Liver (tissue), 9 donors: ENCODE measurements around the gene CPA5. TPM values are rescaled to one million over a fixed set of nuclear protein-coding genes. Genes with fewer than 3 reads are reported as not detected.

ENCODE experiments used
- DNase-seq: peaks from one replicate; pipeline ENCODE4 v3.0.0-alpha.2; 2017; ENCODE audit warnings: low spot score
- H3K27ac ChIP-seq, 2 donors: one replicate each; pipeline ENCODE4 v1.7.0; 2013; ENCODE audit warnings: inconsistent platforms in 2 of 2, low read length in 2 of 2, control low read depth in 1 of 2, low read depth in 1 of 2, mild to moderate bottlenecking in 1 of 2
- H3K27me3 ChIP-seq, 4 donors: one replicate each; pipeline versions ENCODE4 v1.6.1 to v1.7.0; 2013; ENCODE audit warnings: low read length in 3 of 4, inconsistent platforms in 1 of 4, mild to moderate bottlenecking in 1 of 4, moderate library complexity in 1 of 4; ENCODE audit not compliant: control insufficient read depth in 4 of 4, insufficient read depth in 4 of 4
- H3K36me3 ChIP-seq, 4 donors: one replicate each; pipeline versions ENCODE4 v1.6.1 to v1.7.0; 2013; ENCODE audit warnings: low read length in 3 of 4, mild to moderate bottlenecking in 3 of 4, low read depth in 1 of 4, moderate library complexity in 1 of 4; ENCODE audit not compliant: control insufficient read depth in 4 of 4, insufficient read depth in 3 of 4
- H3K4me1 ChIP-seq, 4 donors: one replicate each; pipeline versions ENCODE4 v1.6.1 to v1.7.0; 2013; ENCODE audit warnings: low read length in 3 of 4, mild to moderate bottlenecking in 3 of 4, moderate library complexity in 1 of 4; ENCODE audit not compliant: control insufficient read depth in 4 of 4, insufficient read depth in 4 of 4
- H3K4me3 ChIP-seq, 3 donors: one replicate each; pipeline versions ENCODE4 v1.6.1 to v1.7.0; 2013; ENCODE audit warnings: low read length in 3 of 3, control low read depth in 1 of 3, low read depth in 1 of 3, mild to moderate bottlenecking in 1 of 3
- H3K9ac ChIP-seq, 2 donors: one replicate each; pipeline ENCODE4 v1.7.0; 2013; ENCODE audit warnings: low read length in 2 of 2, mild to moderate bottlenecking in 2 of 2, moderate library complexity in 2 of 2, control low read depth in 1 of 2, low read depth in 1 of 2
- H3K9me3 ChIP-seq, 4 donors: one replicate each; pipeline versions ENCODE4 v1.6.1 to v1.7.0; 2013; ENCODE audit warnings: low read length in 3 of 4; ENCODE audit not compliant: control insufficient read depth in 4 of 4
- EGR1 ChIP-seq, 2 donors: IDR thresholded peaks; 2 replicates each; pipeline ENCODE4 v1.6.1; 2016 to 2018; ENCODE audit warnings: antibody characterized with exemption in 2 of 2, low read depth in 2 of 2
- FOXA2 ChIP-seq: IDR thresholded peaks from 2 replicates; pipeline ENCODE4 v1.6.1; 2016; ENCODE audit warnings: antibody characterized with exemption
- HNF4A ChIP-seq, 2 donors: conservative IDR thresholded peaks; 2 replicates each; pipeline ENCODE4 v1.6.1; 2016; ENCODE audit warnings: antibody characterized with exemption in 2 of 2, mild to moderate bottlenecking in 2 of 2
- HNF4G ChIP-seq: IDR thresholded peaks from 2 replicates; pipeline ENCODE4 v1.6.1; 2016; ENCODE audit warnings: antibody characterized with exemption
- JUND ChIP-seq, 2 donors: IDR thresholded peaks; 2 replicates each; pipeline ENCODE4 v1.6.1; 2016; ENCODE audit warnings: antibody characterized with exemption in 2 of 2
- NR2F2 ChIP-seq: IDR thresholded peaks from 2 replicates; pipeline ENCODE4 v1.6.1; 2016; ENCODE audit warnings: antibody characterized with exemption
- RAD21 ChIP-seq, 2 donors: IDR thresholded peaks; 2 replicates each; pipeline ENCODE4 v1.6.1; 2016; ENCODE audit warnings: antibody characterized with exemption in 2 of 2, mild to moderate bottlenecking in 2 of 2
- RXRA ChIP-seq, 2 donors: IDR thresholded peaks; 2 replicates each; pipeline ENCODE4 v1.6.1; 2017 to 2018; ENCODE audit warnings: antibody characterized with exemption in 2 of 2, mild to moderate bottlenecking in 1 of 2
- SP1 ChIP-seq: IDR thresholded peaks from 2 replicates; pipeline ENCODE4 v1.6.1; 2018; ENCODE audit warnings: antibody characterized with exemption, mild to moderate bottlenecking
- TAF1 ChIP-seq: conservative IDR thresholded peaks from 2 replicates; pipeline ENCODE4 v1.6.1; 2016; ENCODE audit warnings: antibody characterized with exemption, mild to moderate bottlenecking
- YY1 ChIP-seq: IDR thresholded peaks from 2 replicates; pipeline ENCODE4 v1.6.1; 2016; ENCODE audit warnings: antibody characterized with exemption, mild to moderate bottlenecking
- WGBS: extraction: QIAGEN DNeasy Blood & Tissue Kit; methylation state at CpG from one replicate; pipeline ENCODE4 v1.1.7; 2013; 5-methylcytosine and 5-hydroxymethylcytosine counted together
- polyA plus RNA-seq, 2 donors: library from polyadenylated mRNA; stranded (reverse) in 1 of 2; unstranded in 1 of 2; fragments of 200-250 nt in 1 of 2; fragments of >200 nt in 1 of 2; fragmentation: Nextera tagmentation in 1 of 2; extraction: Ambion mirVana in 1 of 2; gene quantifications; one replicate each; pipeline versions ENCODE4 v1.2.1 to v1.2.3, GENCODE V29; 2013 to 2015
- total RNA-seq, 2 donors: library from RNA; depleted of rRNA; stranded (reverse); fragments of >200 nt; gene quantifications; one replicate each; pipeline ENCODE4 v1.2.3, GENCODE V29; 2014
- TF ChIP-seq, protein P1 (sequence below): IDR thresholded peaks from 2 replicates; pipeline ENCODE4 v1.6.1; 2016; ENCODE audit warnings: antibody characterized with exemption
- TF ChIP-seq, protein P2 (sequence below): IDR thresholded peaks from 2 replicates; pipeline ENCODE4 v1.6.1; 2016; ENCODE audit warnings: antibody characterized with exemption
- TF ChIP-seq, protein P3 (sequence below): IDR thresholded peaks from 2 replicates; pipeline ENCODE4 v1.6.1; 2016; ENCODE audit warnings: antibody characterized with exemption, mild to moderate bottlenecking
- donor health status: healthy.
- donor health status: healthy.
- donor health status: healthy.
- donor health status: healthy.
- donor health status: healthy.

Gene CPA5
- total and polyA plus RNA-seq, 4 donors = 0.33 TPM; not detected in 3

DNA sequence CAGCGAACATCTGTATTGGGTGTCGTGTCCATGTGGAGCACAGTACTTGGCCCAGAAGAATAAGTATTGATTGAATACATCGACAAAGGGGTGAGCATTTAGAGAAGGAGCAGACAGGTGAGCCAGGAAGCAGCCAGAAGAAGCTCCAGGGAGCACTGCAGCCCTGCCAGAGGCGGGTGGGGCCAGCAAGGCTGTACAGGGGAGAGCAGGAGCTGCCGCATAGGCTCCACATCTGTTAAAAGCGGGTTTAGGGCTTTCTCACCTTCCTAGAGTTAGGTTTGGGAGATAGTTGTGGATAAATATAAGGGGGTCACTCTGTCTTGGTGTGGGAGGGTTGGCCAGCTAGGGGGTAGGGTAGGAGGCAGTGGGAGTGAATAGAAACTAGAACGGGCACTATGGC, 34.4 kb downstream of the CPA5 start (continued):
- TF ChIP-seq RAD21 (IDR thresholded peaks at IDR 0.05) (no peak), JUND (IDR thresholded peaks at IDR 0.05) (no peak)

DNA sequence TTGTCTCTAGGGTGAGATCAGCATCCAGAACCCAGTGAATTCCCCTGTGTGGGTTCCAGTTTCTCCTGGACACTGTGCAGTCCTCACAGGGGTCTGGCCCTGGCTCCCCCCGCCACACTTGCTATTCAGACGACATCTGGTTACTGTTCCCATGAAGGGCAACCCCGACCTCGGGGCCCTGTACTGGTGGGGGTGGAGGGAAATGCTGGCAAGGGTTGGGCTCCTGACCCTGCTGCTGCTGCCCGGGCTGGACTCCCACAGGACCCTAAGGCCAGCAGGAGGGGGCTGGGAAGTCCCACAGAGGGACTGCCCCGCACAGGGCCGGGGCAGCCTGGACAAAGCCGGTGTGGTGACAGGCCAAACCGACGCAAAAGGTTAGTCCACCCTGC, 34.9 kb downstream of the CPA5 start:
- no peak for DNase-seq

DNA sequence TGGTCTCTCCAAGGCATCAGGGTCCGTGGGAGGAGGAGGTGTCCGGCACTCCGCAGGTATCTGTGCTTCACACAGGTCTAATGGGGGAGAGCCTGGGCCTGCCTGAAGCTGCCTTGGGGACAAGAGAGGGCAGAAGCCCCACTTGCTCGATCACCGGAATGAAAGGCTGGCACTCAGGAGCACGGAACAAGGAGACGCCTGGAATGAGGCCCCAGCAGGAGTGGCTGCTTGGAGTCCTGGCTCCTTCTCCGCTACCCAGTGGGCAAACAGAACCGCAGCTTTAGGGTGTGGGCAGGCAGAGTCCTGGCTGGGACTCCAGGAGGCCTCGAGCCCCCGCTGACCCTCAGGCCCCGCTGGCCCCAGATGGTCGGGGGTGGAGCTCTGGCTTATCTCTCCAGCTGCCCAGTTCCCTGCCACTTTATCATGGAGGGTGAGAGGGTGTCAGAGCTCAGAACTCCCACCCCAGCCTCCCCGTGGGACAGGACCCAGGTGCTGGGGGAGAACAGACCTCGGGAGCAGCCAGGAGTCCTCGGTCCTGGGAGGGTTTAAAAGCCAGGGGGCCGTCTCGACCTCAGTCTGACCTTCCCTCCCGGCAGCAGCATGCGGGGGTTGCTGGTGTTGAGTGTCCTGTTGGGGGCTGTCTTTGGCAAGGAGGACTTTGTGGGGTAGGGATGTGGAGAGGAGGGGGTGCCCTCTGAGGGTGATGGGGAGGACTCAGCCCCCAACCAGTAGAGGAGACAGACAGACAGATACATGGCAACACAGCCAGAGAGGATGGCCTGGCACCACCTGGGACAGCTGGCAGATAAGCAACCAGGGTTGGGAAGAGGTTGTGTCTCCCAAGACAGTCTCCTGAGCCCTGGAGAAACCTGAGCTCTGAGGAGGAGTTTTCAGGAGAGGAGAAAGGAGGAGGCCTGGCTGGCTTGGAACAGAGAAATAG, 35.6 kb downstream of the CPA5 start, which contains the start of gene CPA1:
Gene CPA1 (plus strand): TSS at position 574 of the 940 bp plus-strand sequence. CDS start 27 bp downstream, at position 601.
- Histone ChIP-seq H3K27ac (no peak within 1 kb of the TSS), H3K27me3 (no peaks in the 10 kb centered on the region), H3K9me3 (no peaks in the 10 kb centered on the region), H3K4me3 (no peak within 1 kb of the TSS), H3K9ac (no peak within 1 kb of the TSS), H3K36me3 (no peaks in the 10 kb centered on the region), H3K4me1 (no peaks in the 10 kb centered on the region)
- DNase-seq = no peak
- TF ChIP-seq, protein P1, sequence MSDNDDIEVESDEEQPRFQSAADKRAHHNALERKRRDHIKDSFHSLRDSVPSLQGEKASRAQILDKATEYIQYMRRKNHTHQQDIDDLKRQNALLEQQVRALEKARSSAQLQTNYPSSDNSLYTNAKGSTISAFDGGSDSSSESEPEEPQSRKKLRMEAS = no peak
- TF ChIP-seq YY1 (no peak), NR2F2 (no peak), SP1 (no peak), RXRA (IDR thresholded peaks at IDR 0.05) (no peak), FOXA2 (no peak), HNF4A (conservative IDR thresholded peaks at IDR 0.05) (no peak), HNF4G (no peak), TAF1 (no peak)
- TF ChIP-seq, protein P2, sequence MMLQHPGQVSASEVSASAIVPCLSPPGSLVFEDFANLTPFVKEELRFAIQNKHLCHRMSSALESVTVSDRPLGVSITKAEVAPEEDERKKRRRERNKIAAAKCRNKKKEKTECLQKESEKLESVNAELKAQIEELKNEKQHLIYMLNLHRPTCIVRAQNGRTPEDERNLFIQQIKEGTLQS = no peak
- WGBS = 59% methylated on average over 20 of the region's 20 CpGs

More for the DNA sequence above, 34.9 kb downstream of the CPA5 start:
- Histone ChIP-seq H3K9me3 (no peaks in the 10 kb centered on the region), H3K4me1 (no peaks in the 10 kb centered on the region), H3K27me3 (no peaks in the 10 kb centered on the region), H3K27ac (no peak overlapping the region), H3K4me3 (no peak overlapping the region), H3K9ac (no peak overlapping the region), H3K36me3 (no peaks in the 10 kb centered on the region)
- TF ChIP-seq HNF4A (conservative IDR thresholded peaks at IDR 0.05) (no peak), EGR1 (IDR thresholded peaks at IDR 0.05; ENCODE audit: low read depth in 2 of 2) (no peak), NR2F2 (peak; percentile 52), RXRA (IDR thresholded peaks at IDR 0.05) (no peak), FOXA2 (no peak), TAF1 (no peak), HNF4G (no peak)
- TF ChIP-seq, protein P3, sequence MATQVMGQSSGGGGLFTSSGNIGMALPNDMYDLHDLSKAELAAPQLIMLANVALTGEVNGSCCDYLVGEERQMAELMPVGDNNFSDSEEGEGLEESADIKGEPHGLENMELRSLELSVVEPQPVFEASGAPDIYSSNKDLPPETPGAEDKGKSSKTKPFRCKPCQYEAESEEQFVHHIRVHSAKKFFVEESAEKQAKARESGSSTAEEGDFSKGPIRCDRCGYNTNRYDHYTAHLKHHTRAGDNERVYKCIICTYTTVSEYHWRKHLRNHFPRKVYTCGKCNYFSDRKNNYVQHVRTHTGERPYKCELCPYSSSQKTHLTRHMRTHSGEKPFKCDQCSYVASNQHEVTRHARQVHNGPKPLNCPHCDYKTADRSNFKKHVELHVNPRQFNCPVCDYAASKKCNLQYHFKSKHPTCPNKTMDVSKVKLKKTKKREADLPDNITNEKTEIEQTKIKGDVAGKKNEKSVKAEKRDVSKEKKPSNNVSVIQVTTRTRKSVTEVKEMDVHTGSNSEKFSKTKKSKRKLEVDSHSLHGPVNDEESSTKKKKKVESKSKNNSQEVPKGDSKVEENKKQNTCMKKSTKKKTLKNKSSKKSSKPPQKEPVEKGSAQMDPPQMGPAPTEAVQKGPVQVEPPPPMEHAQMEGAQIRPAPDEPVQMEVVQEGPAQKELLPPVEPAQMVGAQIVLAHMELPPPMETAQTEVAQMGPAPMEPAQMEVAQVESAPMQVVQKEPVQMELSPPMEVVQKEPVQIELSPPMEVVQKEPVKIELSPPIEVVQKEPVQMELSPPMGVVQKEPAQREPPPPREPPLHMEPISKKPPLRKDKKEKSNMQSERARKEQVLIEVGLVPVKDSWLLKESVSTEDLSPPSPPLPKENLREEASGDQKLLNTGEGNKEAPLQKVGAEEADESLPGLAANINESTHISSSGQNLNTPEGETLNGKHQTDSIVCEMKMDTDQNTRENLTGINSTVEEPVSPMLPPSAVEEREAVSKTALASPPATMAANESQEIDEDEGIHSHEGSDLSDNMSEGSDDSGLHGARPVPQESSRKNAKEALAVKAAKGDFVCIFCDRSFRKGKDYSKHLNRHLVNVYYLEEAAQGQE = no peak
- 75% methylated on average over 10 of the region's 10 CpGs for WGBS
